Adipocyte (in vitro differentiated cells): ENCODE data around the gene IRF6.

Experiments used
- DNase-seq: peaks from one replicate; pipeline ENCODE4 v3.0.0-alpha.2; 2015; ENCODE audit warnings: low read depth
- H3K27me3 ChIP-seq: replicated peaks from 2 replicates; pipeline ENCODE4 v1.7.0; 2013; ENCODE audit warnings: mild to moderate bottlenecking, low read length, moderate library complexity; ENCODE audit not compliant: control insufficient read depth, insufficient read depth
- H3K36me3 ChIP-seq: 2 replicates; pipeline ENCODE4 v1.7.0; 2013; ENCODE audit warnings: low read length, mild to moderate bottlenecking, moderate library complexity; ENCODE audit not compliant: control insufficient read depth, insufficient read depth, severe bottlenecking
- H3K4me1 ChIP-seq: 2 replicates; pipeline ENCODE4 v1.7.0; 2013; ENCODE audit warnings: mild to moderate bottlenecking, low read length, moderate library complexity; ENCODE audit not compliant: control insufficient read depth, insufficient read depth
- H3K4me3 ChIP-seq: 2 replicates; pipeline ENCODE4 v1.7.0; 2013; ENCODE audit warnings: mild to moderate bottlenecking, low read length, moderate library complexity
- H3K9ac ChIP-seq: 2 replicates; pipeline ENCODE4 v1.7.0; 2013; ENCODE audit warnings: mild to moderate bottlenecking, low read length, moderate library complexity
- H3K9me3 ChIP-seq: 2 replicates; pipeline ENCODE4 v1.7.0; 2013; ENCODE audit warnings: mild to moderate bottlenecking, low read length, moderate library complexity; ENCODE audit not compliant: control insufficient read depth

Gene IRF6

DNA sequence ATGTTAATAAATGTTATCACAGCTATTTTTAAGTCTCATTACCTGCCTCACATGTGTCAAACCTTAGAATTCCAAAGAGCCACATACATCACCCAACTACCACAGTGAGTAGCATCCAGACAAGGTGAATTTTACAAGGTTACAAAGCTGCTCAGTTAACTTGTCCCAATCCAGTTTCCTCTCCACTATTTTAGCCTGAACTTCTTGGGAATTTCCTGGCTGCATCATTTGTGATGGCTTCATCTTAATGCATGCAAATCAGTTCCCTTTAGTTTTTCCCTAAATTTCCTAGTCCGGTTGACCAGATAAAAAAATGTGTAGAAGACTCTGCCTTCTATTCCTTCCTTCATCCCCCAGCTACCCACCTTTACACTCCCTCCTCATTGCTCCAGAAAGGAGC, 50.7 kb downstream of the IRF6 start:
- Histone ChIP-seq H3K9ac (no peak overlapping the region), H3K9me3 (no peaks in the 10 kb centered on the region), H3K4me3 (no peak overlapping the region), H3K27me3 (peaks cover 15% of the 10 kb centered on the region), H3K4me1 (no peaks in the 10 kb centered on the region), H3K36me3 (no peaks in the 10 kb centered on the region)
- no peak for DNase-seq

DNA sequence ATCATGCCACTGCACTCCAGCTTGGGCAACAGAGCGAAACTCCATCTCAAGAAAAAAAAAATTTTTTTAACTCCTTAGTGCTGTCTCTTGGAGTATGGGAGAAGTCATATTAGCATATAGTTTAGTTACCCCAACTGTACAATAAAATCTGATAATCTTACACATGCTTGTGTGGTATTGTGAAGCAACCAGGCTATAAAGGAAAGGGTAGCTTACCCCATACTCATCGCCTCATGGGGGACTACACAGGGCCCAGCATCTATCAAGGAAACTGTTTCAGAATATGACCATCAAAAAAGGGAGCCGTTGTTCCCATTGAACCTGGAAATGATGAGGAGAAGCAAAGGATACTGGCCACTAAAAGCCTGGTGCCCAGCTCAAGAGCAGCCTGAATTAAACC, 53.1 kb downstream of the IRF6 start:
- no peak overlapping the region for H3K9ac ChIP-seq
- no peak for DNase-seq
- H3K36me3 ChIP-seq, result no peaks in the 10 kb centered on the region
- H3K27me3 ChIP-seq, result peaks cover 15% of the 10 kb centered on the region
- no peak overlapping the region for H3K4me3 ChIP-seq
- no peaks in the 10 kb centered on the region for H3K4me1 ChIP-seq
- no peaks in the 10 kb centered on the region for H3K9me3 ChIP-seq

DNA sequence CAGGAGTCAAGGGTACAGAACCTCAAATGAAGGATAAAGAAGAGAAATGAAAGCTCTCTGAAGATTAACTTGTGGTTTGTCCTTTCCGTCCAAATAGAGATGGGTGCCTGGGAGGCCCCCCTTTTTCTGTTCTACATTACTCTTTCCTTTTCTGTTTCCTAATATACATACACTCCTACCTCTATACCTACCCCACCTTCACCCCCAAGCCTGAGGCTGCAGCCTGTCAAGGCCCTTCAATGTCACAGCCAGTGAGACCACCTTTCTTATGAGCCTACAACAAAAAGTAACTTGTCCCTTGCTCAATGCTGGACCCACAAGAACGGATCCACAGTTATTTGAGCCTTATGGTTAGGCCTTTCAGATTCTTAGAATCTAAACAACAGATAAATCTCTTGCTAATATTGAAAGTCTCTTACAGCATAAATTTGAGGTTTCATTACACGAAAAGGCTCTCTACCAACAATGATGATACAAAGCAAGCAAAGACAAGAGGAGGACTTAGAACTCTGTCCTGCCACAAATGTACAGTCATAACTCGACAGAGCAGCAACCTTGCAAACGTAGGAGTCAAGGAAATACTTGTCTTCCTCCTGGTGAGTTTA, 54.2 kb downstream of the IRF6 start:
- no peak overlapping the region for H3K4me3 ChIP-seq
- H3K9ac ChIP-seq, result no peak overlapping the region
- peaks cover 8% of the 10 kb centered on the region for H3K4me1 ChIP-seq
- no peaks in the 10 kb centered on the region for H3K36me3 ChIP-seq
- H3K27me3 ChIP-seq, result peaks cover 8% of the 10 kb centered on the region
- no peaks in the 10 kb centered on the region for H3K9me3 ChIP-seq
- no peak for DNase-seq

GRCh38 chr1:209749670-209750323, 56.1 kb downstream of the IRF6 start:
- Histone ChIP-seq H3K9ac (no peak overlapping the region), H3K9me3 (no peaks in the 10 kb centered on the region), H3K4me1 (peaks cover 14% of the 10 kb centered on the region), H3K36me3 (no peaks in the 10 kb centered on the region), H3K4me3 (no peak overlapping the region), H3K27me3 (no peaks in the 10 kb centered on the region)
- DNase-seq, result no peak

GRCh38 chr1:209749205-209749604, 56.7 kb downstream of the IRF6 start:
- DNase-seq, result no peak
- Histone ChIP-seq H3K4me1 (peaks cover 14% of the 10 kb centered on the region), H3K27me3 (no peaks in the 10 kb centered on the region), H3K9ac (no peak overlapping the region), H3K36me3 (no peaks in the 10 kb centered on the region), H3K4me3 (no peak overlapping the region), H3K9me3 (no peaks in the 10 kb centered on the region)

GRCh38 chr1:209748620-209749019, 57.3 kb downstream of the IRF6 start:
- no peaks in the 10 kb centered on the region for H3K27me3 ChIP-seq
- H3K9ac ChIP-seq, result no peak overlapping the region
- H3K4me3 ChIP-seq, result no peak overlapping the region
- H3K36me3 ChIP-seq, result no peaks in the 10 kb centered on the region
- H3K4me1 ChIP-seq, result peaks cover 15% of the 10 kb centered on the region
- no peak for DNase-seq
- H3K9me3 ChIP-seq, result no peaks in the 10 kb centered on the region

GRCh38 chr1:209747580-209748262, 58.2 kb downstream of the IRF6 start:
- Histone ChIP-seq H3K4me3 (peak overlapping the region; percentile 35), H3K36me3 (no peaks in the 10 kb centered on the region)

GRCh38 chr1:209746451-209747165, 59.3 kb downstream of the IRF6 start:
- Histone ChIP-seq H3K4me3 (no peak overlapping the region), H3K4me1 (peaks cover 33% of the 10 kb centered on the region)
- DNase-seq, result no peak

More at GRCh38 chr1:209747580-209748262, 58.2 kb downstream of the IRF6 start:
- peak overlapping the region; percentile 37 for H3K9ac ChIP-seq
- H3K27me3 ChIP-seq, result no peaks in the 10 kb centered on the region
- H3K4me1 ChIP-seq, result peaks cover 22% of the 10 kb centered on the region
- no peaks in the 10 kb centered on the region for H3K9me3 ChIP-seq
- peak; percentile 93 for DNase-seq

GRCh38 chr1:209743145-209743482, 62.8 kb downstream of the IRF6 start:
- H3K9ac ChIP-seq, result peak overlapping the region; percentile 70
- H3K36me3 ChIP-seq, result no peaks in the 10 kb centered on the region
- DNase-seq, result peak; percentile 53
- no peaks in the 10 kb centered on the region for H3K9me3 ChIP-seq
- H3K4me3 ChIP-seq, result no peak overlapping the region
- H3K27me3 ChIP-seq, result no peaks in the 10 kb centered on the region
- H3K4me1 ChIP-seq, result peaks cover 33% of the 10 kb centered on the region

More at GRCh38 chr1:209746451-209747165, 59.3 kb downstream of the IRF6 start:
- Histone ChIP-seq H3K27me3 (no peaks in the 10 kb centered on the region), H3K9ac (no peak overlapping the region), H3K9me3 (no peaks in the 10 kb centered on the region), H3K36me3 (no peaks in the 10 kb centered on the region)

GRCh38 chr1:209742409-209743144, 63.4 kb downstream of the IRF6 start:
- peaks cover 33% of the 10 kb centered on the region for H3K4me1 ChIP-seq
- peak overlapping the region; percentile 70 for H3K9ac ChIP-seq
- peak overlapping the region; percentile 70 for H3K4me3 ChIP-seq
- H3K9me3 ChIP-seq, result no peaks in the 10 kb centered on the region
- peak; percentile 44 for DNase-seq
- no peaks in the 10 kb centered on the region for H3K36me3 ChIP-seq
- H3K27me3 ChIP-seq, result no peaks in the 10 kb centered on the region
